Femur (tissue), 1 donor: Measurements from ENCODE around the gene FAM237B.

ENCODE experiments used
- DNase-seq: peaks from one replicate; pipeline ENCODE4 v3.0.0-alpha.2; 2017

Gene FAM237B

GRCh38 chr7:90290244-90291113, 30.6 kb downstream of the FAM237B start:
- DNase-seq = no peak

- no peak for DNase-seq
Measured at GRCh38 chr7:90288154-90288553, 33.0 kb downstream of the FAM237B start.

- DNase-seq = no peak
Measured at GRCh38 chr7:90276033-90276728, 44.9 kb downstream of the FAM237B start.

- no peak for DNase-seq
Measured at GRCh38 chr7:90274161-90274560, 46.9 kb downstream of the FAM237B start.

GRCh38 chr7:90272242-90272641, 48.9 kb downstream of the FAM237B start:
- no peak for DNase-seq

GRCh38 chr7:90271753-90272152, 49.4 kb downstream of the FAM237B start:
- no peak for DNase-seq

- DNase-seq = no peak
Measured at GRCh38 chr7:90270431-90271178, 50.5 kb downstream of the FAM237B start.

GRCh38 chr7:90269163-90269562, 51.9 kb downstream of the FAM237B start:
- no peak for DNase-seq

GRCh38 chr7:90267263-90267858, 53.7 kb downstream of the FAM237B start:
- DNase-seq = no peak

GRCh38 chr7:90266808-90267207, 54.3 kb downstream of the FAM237B start:
- DNase-seq = no peak
